SK-N-SH (cell line): ENCODE measurements around the gene TBC1D12. TPM values are rescaled to one million over a fixed set of nuclear protein-coding genes. Genes with fewer than 3 reads are reported as not detected.

Source experiments
- CTCF ChIA-PET: fragments of 300-600, 350-600 bp; formaldehyde crosslinking; extraction: SDS; loops from one replicate; lab custom pipeline; 2021; lab: Yijun Ruan, JAX
- POLR2A ChIA-PET: fragments of 350-600 bp; sonication (Branson Sonifier 250); formaldehyde crosslinking; extraction: SDS; loops from one replicate; lab custom pipeline; 2020; ENCODE audit warnings: antibody characterized with exemption, inconsistent platforms; lab: Yijun Ruan, JAX
- DNase-seq: peaks from one replicate; pipeline ENCODE4 v3.0.0; 2012
- H2AFZ ChIP-seq: fragments of 200-600 bp; sonication (generic); 2 replicates; pipeline ENCODE4 v1.8.1; 2016; ENCODE audit warnings: antibody characterized with exemption, mild to moderate bottlenecking, low read depth
- H3F3A ChIP-seq: fragments of 200-600 bp; sonication (generic); replicated peaks from 2 replicates; pipeline ENCODE3; 2016; ENCODE audit warnings: antibody characterized with exemption, mild to moderate bottlenecking; ENCODE audit not compliant: insufficient read depth
- H3K27ac ChIP-seq, 2 experiments: fragments of 200-500 bp in 1 of 2; fragments of 200-600 bp in 1 of 2; sonication (Bioruptor generic) in 1 of 2; sonication (generic), shearing (Covaris generic) in 1 of 2; 2 replicates each; pipeline versions ENCODE4 v1.5.1 to v1.6.1; 2014 to 2016; ENCODE audit warnings: low read depth in 2 of 2, inconsistent platforms in 1 of 2, low read length in 1 of 2, mild to moderate bottlenecking in 1 of 2, mixed read lengths in 1 of 2
- H3K27me3 ChIP-seq: fragments of 200-600 bp; sonication (generic), shearing (Covaris generic); 2 replicates; pipeline ENCODE4 v1.6.1; 2016; ENCODE audit warnings: mixed run types; ENCODE audit not compliant: insufficient read depth
- H3K36me3 ChIP-seq, 2 experiments: fragments of 200-500 bp in 1 of 2; fragments of 200-600 bp in 1 of 2; sonication (Bioruptor generic) in 1 of 2; sonication (generic) in 1 of 2; replicated peaks in 1 of 2; 2 replicates each; pipeline versions ENCODE3 to v1.5.1; 2014 to 2016; ENCODE audit warnings: low read length in 1 of 2, mild to moderate bottlenecking in 1 of 2; ENCODE audit not compliant: insufficient read depth in 2 of 2, control insufficient read depth in 1 of 2
- H3K4me1 ChIP-seq, 2 experiments: fragments of 200-500 bp in 1 of 2; fragments of 200-600 bp in 1 of 2; sonication (Bioruptor generic) in 1 of 2; sonication (generic), shearing (Covaris generic) in 1 of 2; 2 replicates each; pipeline versions ENCODE4 v1.5.1 to v1.6.1; 2014 to 2016; ENCODE audit warnings: low read depth in 1 of 2, low read length in 1 of 2, mixed run types in 1 of 2; ENCODE audit not compliant: insufficient read depth in 2 of 2, control insufficient read depth in 1 of 2
- H3K4me2 ChIP-seq: fragments of 200-600 bp; sonication (generic), shearing (Covaris generic); 2 replicates; pipeline ENCODE4 v1.6.1; 2017; ENCODE audit warnings: mixed run types
- H3K4me3 ChIP-seq, 2 experiments: fragments of 200-500 bp in 1 of 2; fragments of 200-600 bp in 1 of 2; sonication (Bioruptor generic) in 1 of 2; sonication (generic), shearing (Covaris generic) in 1 of 2; 2 replicates each; pipeline versions ENCODE4 v1.5.1 to v1.8.1; 2014 to 2016; ENCODE audit warnings: low read depth in 2 of 2, inconsistent platforms in 1 of 2, low read length in 1 of 2, mild to moderate bottlenecking in 1 of 2, mixed read lengths in 1 of 2, moderate library complexity in 1 of 2
- H3K79me2 ChIP-seq: fragments of 200-600 bp; sonication (generic); 2 replicates; pipeline ENCODE4 v1.8.1; 2017; ENCODE audit warnings: mild to moderate bottlenecking; ENCODE audit not compliant: insufficient read depth
- H3K9ac ChIP-seq: fragments of 200-600 bp; sonication (generic); 2 replicates; pipeline ENCODE4 v1.6.1; 2017; ENCODE audit warnings: mixed run types
- H3K9me2 ChIP-seq: fragments of 200-600 bp; sonication (generic); 2 replicates; pipeline ENCODE4 v1.6.1; 2017; ENCODE audit warnings: mixed run types
- H3K9me3 ChIP-seq: fragments of 200-600 bp; sonication (generic); 2 replicates; pipeline ENCODE4 v1.6.1; 2017; ENCODE audit warnings: mixed run types, mild to moderate bottlenecking, moderate library complexity
- H4K20me1 ChIP-seq: fragments of 200-600 bp; sonication (generic); 2 replicates; pipeline ENCODE4 v1.6.1; 2017; ENCODE audit warnings: mild to moderate bottlenecking, mixed run types; ENCODE audit not compliant: insufficient read depth
- CTCF ChIP-seq: fragments of 200-600 bp; sonication (generic); IDR thresholded peaks from 2 replicates; pipeline ENCODE4 v1.6.1; 2017; ENCODE audit warnings: antibody characterized with exemption, mild to moderate bottlenecking, moderate library complexity
- ELF1 ChIP-seq: IDR thresholded peaks from 2 replicates; pipeline ENCODE4 v1.4.0; 2012
- EZH2phosphoT487 ChIP-seq: fragments of 200-600 bp; sonication (generic); IDR thresholded peaks from 2 replicates; pipeline ENCODE4 v1.6.1; 2017; ENCODE audit warnings: low read depth, mixed run types, mild to moderate bottlenecking, antibody characterized with exemption, moderate library complexity, borderline replicate concordance
- FOSL2 ChIP-seq: IDR thresholded peaks from 2 replicates; pipeline ENCODE4 v1.4.0; 2012; ENCODE audit warnings: low read depth, mild to moderate bottlenecking, moderate library complexity, borderline replicate concordance
- FOXJ3 ChIP-seq: sonication (generic); formaldehyde crosslinking; IDR thresholded peaks from 2 replicates; pipeline ENCODE4 v1.5.1; 2020; ENCODE audit warnings: mild to moderate bottlenecking, missing genetic modification reagents
- FOXM1 ChIP-seq: IDR thresholded peaks from 2 replicates; pipeline ENCODE4 v1.4.0; 2012; ENCODE audit warnings: low read depth, mild to moderate bottlenecking
- GATA2 ChIP-seq: sonication (generic); formaldehyde crosslinking; IDR thresholded peaks from 2 replicates; pipeline ENCODE4 v1.5.0; 2020; ENCODE audit warnings: mild to moderate bottlenecking, missing genetic modification reagents
- IRF3 ChIP-seq: fragments of 150-350 bp; IDR thresholded peaks from 2 replicates; pipeline ENCODE4 v1.6.1; 2016; ENCODE audit warnings: mild to moderate bottlenecking, low read depth, low read length
- MAX ChIP-seq: IDR thresholded peaks from 2 replicates; pipeline ENCODE4 v1.4.0; 2012; ENCODE audit warnings: low read depth
- MEF2A ChIP-seq: IDR thresholded peaks from 2 replicates; pipeline ENCODE4 v1.4.0; 2012; ENCODE audit warnings: low read depth, borderline replicate concordance
- MXI1 ChIP-seq: IDR thresholded peaks from 2 replicates; pipeline ENCODE4 v1.6.1; 2012; ENCODE audit warnings: mild to moderate bottlenecking, low read depth, low read length, improper control_type of control experiment
- NRF1 ChIP-seq: IDR thresholded peaks from 2 replicates; pipeline ENCODE4 v1.6.1; 2012; ENCODE audit warnings: low read depth, mild to moderate bottlenecking, low read length
- RAD21 ChIP-seq: IDR thresholded peaks from 2 replicates; pipeline ENCODE4 v1.6.1; 2012; ENCODE audit warnings: mild to moderate bottlenecking, low read length
- RFX5 ChIP-seq: IDR thresholded peaks from 2 replicates; pipeline ENCODE4 v1.6.1; 2012; ENCODE audit warnings: mild to moderate bottlenecking, improper control_type of control experiment, low read length
- RXRA ChIP-seq: IDR thresholded peaks from 2 replicates; pipeline ENCODE4 v1.4.0; 2012; ENCODE audit warnings: low read depth, mild to moderate bottlenecking, borderline replicate concordance
- SMC3 ChIP-seq: IDR thresholded peaks from 2 replicates; pipeline ENCODE4 v1.6.1; 2012; ENCODE audit warnings: low read depth, low read length, improper control_type of control experiment
- TEAD4 ChIP-seq: IDR thresholded peaks from 2 replicates; pipeline ENCODE4 v1.4.0; 2012; ENCODE audit warnings: mild to moderate bottlenecking, borderline replicate concordance; ENCODE audit not compliant: insufficient read depth
- USF1 ChIP-seq: IDR thresholded peaks from 2 replicates; pipeline ENCODE4 v1.4.0; 2012; ENCODE audit warnings: low read depth, borderline replicate concordance
- USF2 ChIP-seq: fragments of 150-350 bp; IDR thresholded peaks from 2 replicates; pipeline ENCODE4 v1.6.1; 2017; ENCODE audit warnings: antibody characterized with exemption, low read length, low read depth, borderline replicate concordance
- WGBS: methylation state at CpG from one replicate; pipeline ENCODE4 v1.1.6; 2017; ENCODE audit warnings: low lambda C conversion rate; 5-methylcytosine and 5-hydroxymethylcytosine counted together
- polyA plus RNA-seq, 3 experiments: library from polyadenylated mRNA; depleted of rRNA; stranded (reverse); fragments of >200 nt; gene quantifications; 2 replicates each; pipeline ENCODE4 v1.2.3, GENCODE V29; 2012

Gene TBC1D12
- polyA plus RNA-seq, 1 of the 3 experiments (the other 2 are of a cell fraction), result 1.8 TPM

GRCh38 chr10:94375374-94375773 lies 27.0 kb upstream of the TBC1D12 start:
- H3K79me2 ChIP-seq, result no peaks in the 10 kb centered on the region
- no peak for DNase-seq
- CTCF ChIA-PET, result no interaction called here
- no peaks in the 10 kb centered on the region for H3K27me3 ChIP-seq
- no peak overlapping the region for H3K9ac ChIP-seq
- 92% methylated on average over 1 of the region's 1 CpG for WGBS
- no peaks in the 10 kb centered on the region for H3K9me3 ChIP-seq
- H3F3A ChIP-seq, result no peaks in the 10 kb centered on the region
- POLR2A ChIA-PET, result no interaction called here
- H3K27ac ChIP-seq, result no peak overlapping the region
- H3K36me3 ChIP-seq, result no peaks in the 10 kb centered on the region
- H3K4me1 ChIP-seq, result no peaks in the 10 kb centered on the region
- H2AFZ ChIP-seq, result no peak overlapping the region
- no peak for TF ChIP-seq IRF3
- no peak for TF ChIP-seq GATA2 (CRISPR knock-in tag)
- TF ChIP-seq USF2, result no peak
- TF ChIP-seq RFX5, result no peak
- TF ChIP-seq MAX, result no peak
- TF ChIP-seq FOSL2, result no peak
- no peak for TF ChIP-seq USF1
- no peak for TF ChIP-seq NRF1
- TF ChIP-seq TEAD4, result no peak
- TF ChIP-seq RXRA, result no peak
- TF ChIP-seq SMC3, result no peak
- TF ChIP-seq FOXJ3 (CRISPR knock-in tag), result no peak
- no peak for TF ChIP-seq FOXM1
- no peak for TF ChIP-seq MEF2A
- TF ChIP-seq CTCF, result no peak
- TF ChIP-seq EZH2phosphoT487, result no peak
- TF ChIP-seq MXI1, result no peak
- TF ChIP-seq ELF1, result no peak
- TF ChIP-seq RAD21, result no peak
- TF ChIP-seq, all 33 proteins: peak for 0
- H3K4me2 ChIP-seq, result no peak overlapping the region
- H4K20me1 ChIP-seq, result no peaks in the 10 kb centered on the region
- no peak overlapping the region for H3K4me3 ChIP-seq
- H3K9me2 ChIP-seq, result no peaks in the 10 kb centered on the region
